ENCODE measurements around the gene ADGRG2.
A peak's percentile ranks its signal among the peaks of the same experiment; 100 is the strongest.

The ADGRG2 gene

GRCh38 chrX:19162851-19163250 is 40.6 kb upstream of the ADGRG2 start:
- CTCF ChIA-PET = no interaction called here
- Histone ChIP-seq H3K4me3 (ENCODE audit: low read depth, low read length) (no peak overlapping the region), H3K4me1 (ENCODE audit: control insufficient read depth, insufficient read depth, low read length) (no peaks in the 10 kb centered on the region), H3K27ac (ENCODE audit: extremely low read depth, low read depth, low read length) (no peak overlapping the region), H3K36me3 (ENCODE audit: control insufficient read depth in 2 of 2, insufficient read depth in 1 of 2, low read length in 2 of 2) (no peaks in the 10 kb centered on the region), H3K9me3 (ENCODE audit: control insufficient read depth, insufficient read depth, low read depth, low read length) (no peaks in the 10 kb centered on the region)
- no peak for TF ChIP-seq ZNF274 (IDR thresholded peaks at IDR 0.05; ENCODE audit: low read length)
- no peak for TF ChIP-seq ZNF274 (tag by site-specific recombination; IDR thresholded peaks at IDR 0.05; ENCODE audit: borderline replicate concordance)
- no peak for TF ChIP-seq ZNF292 (tag by site-specific recombination; IDR thresholded peaks at IDR 0.05; ENCODE audit: borderline replicate concordance, low read depth)
- TF ChIP-seq ZNF530 (tag by site-specific recombination; IDR thresholded peaks at IDR 0.05; ENCODE audit: low read depth) = no peak
- POLR2A ChIA-PET = no interaction called here

GRCh38 chrX:19156186-19156585 is 33.9 kb upstream of the ADGRG2 start:
- Histone ChIP-seq H3K4me3 (ENCODE audit: low read depth, low read length) (no peak overlapping the region), H3K27ac (ENCODE audit: extremely low read depth, low read depth, low read length) (no peak overlapping the region), H3K36me3 (ENCODE audit: control insufficient read depth in 2 of 2, insufficient read depth in 1 of 2, low read length in 2 of 2) (no peaks in the 10 kb centered on the region), H3K4me1 (ENCODE audit: control insufficient read depth, insufficient read depth, low read length) (no peaks in the 10 kb centered on the region), H3K9me3 (ENCODE audit: control insufficient read depth, insufficient read depth, low read depth, low read length) (no peaks in the 10 kb centered on the region)
- ChIA-PET POLR2A (no interaction called here), CTCF (interaction anchor here (0.6 to 0.9 kb wide), 2 partner anchors 20 to 58 kb away, joined by 3 to 4 read pairs; no protein-coding TSS in a partner anchor)
- 0 out of 2 replicates have a peak, but pooled peaks have one; percentile 13 for TF ChIP-seq ZFHX2 (tag by site-specific recombination; conservative IDR thresholded peaks at IDR 0.05)
- peak; percentile 43; the same call in 1 of the 2 replicates for TF ChIP-seq KLF1 (tag by site-specific recombination; IDR thresholded peaks at IDR 0.05)
- 0 out of 2 replicates have a peak, but pooled peaks have one; percentile 45 for TF ChIP-seq KLF10 (tag by site-specific recombination; IDR thresholded peaks at IDR 0.05)
- TF ChIP-seq ZIC2 (tag by site-specific recombination; IDR thresholded peaks at IDR 0.05) = 0 out of 2 replicates have a peak, but pooled peaks have one; percentile 21
- TF ChIP-seq, protein P1, sequence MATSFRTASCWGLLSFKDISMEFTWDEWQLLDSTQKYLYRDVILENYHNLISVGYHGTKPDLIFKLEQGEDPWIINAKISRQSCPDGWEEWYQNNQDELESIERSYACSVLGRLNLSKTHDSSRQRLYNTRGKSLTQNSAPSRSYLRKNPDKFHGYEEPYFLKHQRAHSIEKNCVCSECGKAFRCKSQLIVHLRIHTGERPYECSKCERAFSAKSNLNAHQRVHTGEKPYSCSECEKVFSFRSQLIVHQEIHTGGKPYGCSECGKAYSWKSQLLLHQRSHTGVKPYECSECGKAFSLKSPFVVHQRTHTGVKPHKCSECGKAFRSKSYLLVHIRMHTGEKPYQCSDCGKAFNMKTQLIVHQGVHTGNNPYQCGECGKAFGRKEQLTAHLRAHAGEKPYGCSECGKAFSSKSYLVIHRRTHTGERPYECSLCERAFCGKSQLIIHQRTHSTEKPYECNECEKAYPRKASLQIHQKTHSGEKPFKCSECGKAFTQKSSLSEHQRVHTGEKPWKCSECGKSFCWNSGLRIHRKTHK (tag by site-specific recombination; IDR thresholded peaks at IDR 0.05) = no peak

GRCh38 chrX:19152762-19153161 is 30.5 kb upstream of the ADGRG2 start:
- H3K4me3 ChIP-seq (ENCODE audit: low read depth, low read length) = no peak overlapping the region
- H3K27ac ChIP-seq (ENCODE audit: extremely low read depth, low read depth, low read length) = no peak overlapping the region
- ChIA-PET CTCF (no interaction called here), POLR2A (no interaction called here)
- H3K36me3 ChIP-seq (ENCODE audit: control insufficient read depth in 2 of 2, insufficient read depth in 1 of 2, low read length in 2 of 2) = no peaks in the 10 kb centered on the region
- TF ChIP-seq REPIN1 (tag by site-specific recombination; IDR thresholded peaks at IDR 0.05; ENCODE audit: low read depth) = no peak
- TF ChIP-seq ZNF341 (tag by site-specific recombination; IDR thresholded peaks at IDR 0.05; ENCODE audit: low read depth) = no peak
- TF ChIP-seq MZF1 (tag by site-specific recombination; IDR thresholded peaks at IDR 0.05; ENCODE audit: borderline replicate concordance) = no peak
- TF ChIP-seq ZNF211 (tag by site-specific recombination; IDR thresholded peaks at IDR 0.05; ENCODE audit: low read depth) = no peak
- no peak for TF ChIP-seq ZBTB1 (tag by site-specific recombination; IDR thresholded peaks at IDR 0.05)
- TF ChIP-seq ZNF335 (tag by site-specific recombination; conservative IDR thresholded peaks at IDR 0.05) = no peak
- TF ChIP-seq ZNF354C (tag by site-specific recombination; IDR thresholded peaks at IDR 0.05; ENCODE audit: borderline replicate concordance, low read depth) = no peak
- TF ChIP-seq ZNF248 (tag by site-specific recombination; IDR thresholded peaks at IDR 0.05) = no peak
- no peak for TF ChIP-seq ZNF791 (tag by site-specific recombination; IDR thresholded peaks at IDR 0.05)
- TF ChIP-seq ZNF626 (tag by site-specific recombination; IDR thresholded peaks at IDR 0.05) = no peak
- no peak for TF ChIP-seq ZNF555 (tag by site-specific recombination; conservative IDR thresholded peaks at IDR 0.05)
- no peak for TF ChIP-seq GLIS2 (tag by site-specific recombination; IDR thresholded peaks at IDR 0.05)
- TF ChIP-seq ZNF114 (tag by site-specific recombination; IDR thresholded peaks at IDR 0.05) = no peak
- TF ChIP-seq OVOL3 (tag by site-specific recombination; IDR thresholded peaks at IDR 0.05) = no peak
- no peak for TF ChIP-seq GLI2 (tag by site-specific recombination; IDR thresholded peaks at IDR 0.05; ENCODE audit: borderline replicate concordance, low read depth)
- no peak for TF ChIP-seq ZNF830 (tag by site-specific recombination; IDR thresholded peaks at IDR 0.05; ENCODE audit: low read depth)
- TF ChIP-seq ZSCAN4 (tag by site-specific recombination; IDR thresholded peaks at IDR 0.05) = no peak
- no peaks in the 10 kb centered on the region for H3K9me3 ChIP-seq (ENCODE audit: control insufficient read depth, insufficient read depth, low read depth, low read length)
- H3K4me1 ChIP-seq (ENCODE audit: control insufficient read depth, insufficient read depth, low read length) = no peaks in the 10 kb centered on the region

Measured in HEK293 (cell line).